Measurements from ENCODE around the gene TNNT3.

DNA sequence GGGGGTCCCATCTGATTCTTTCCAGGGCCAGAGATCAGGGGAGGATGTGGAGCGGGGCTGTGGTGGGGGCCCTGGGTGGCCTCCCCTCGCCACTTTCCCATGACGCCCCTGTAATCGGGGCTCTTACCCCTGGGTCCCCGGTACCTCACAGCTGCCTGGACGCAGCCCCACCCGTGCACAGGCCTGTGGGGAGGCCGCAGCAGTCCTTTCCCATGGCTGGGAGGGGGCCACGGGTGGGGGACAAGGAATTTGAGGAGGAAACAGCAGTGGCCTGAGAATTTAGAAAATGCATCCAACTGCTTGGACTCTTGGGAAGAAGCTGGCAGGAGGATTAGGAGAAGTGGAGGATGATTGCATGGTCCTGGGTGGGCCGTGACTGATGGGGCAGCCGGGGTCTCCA, 60.1 kb downstream of the TNNT3 start:
- no peak for TF ChIP-seq CTCF (IDR thresholded peaks at IDR 0.05)
- TF ChIP-seq POLR2A (IDR thresholded peaks at IDR 0.05), result no peak

Data from uterus (tissue), 2 donors.